Spleen (tissue), 11 donors: ENCODE results near the gene LCN10. TPM values are rescaled to one million over a fixed set of nuclear protein-coding genes. Genes with fewer than 3 reads are reported as not detected.

ENCODE experiments used
- DNase-seq: peaks from one replicate; pipeline ENCODE4 v3.0.0-alpha.2; 2020
- H3K27ac ChIP-seq, 8 donors: fragments of 200-600 bp; sonication (generic) in 7 of 8; 1 replicate in 4 of 8; 2 replicates in 4 of 8; pipeline versions ENCODE4 v1.5.0 to v1.8.0; 2016 to 2021; ENCODE audit warnings: inconsistent platforms in 4 of 8, mild to moderate bottlenecking in 4 of 8, moderate library complexity in 1 of 8
- H3K27me3 ChIP-seq, 7 donors: fragments of 200-600 bp; sonication (generic) in 6 of 7; replicated peaks in 1 of 7; 1 replicate in 4 of 7; 2 replicates in 3 of 7; pipeline versions ENCODE4 v1.5.0 to v1.8.0; 2016 to 2021; ENCODE audit warnings: inconsistent platforms in 3 of 7, mild to moderate bottlenecking in 1 of 7
- H3K36me3 ChIP-seq, 6 donors: fragments of 200-600 bp; sonication (generic) in 5 of 6; 1 replicate in 4 of 6; 2 replicates in 2 of 6; pipeline versions ENCODE4 v1.5.0 to v1.8.0; 2016 to 2021; ENCODE audit warnings: inconsistent platforms in 2 of 6
- H3K4me1 ChIP-seq, 6 donors: fragments of 200-600 bp; sonication (generic) in 5 of 6; 1 replicate in 3 of 6; 2 replicates in 3 of 6; pipeline versions ENCODE4 v1.5.0 to v1.8.0; 2016 to 2021; ENCODE audit warnings: inconsistent platforms in 3 of 6
- H3K4me3 ChIP-seq, 8 donors: fragments of 200-600 bp; sonication (generic) in 7 of 8; 1 replicate in 4 of 8; 2 replicates in 4 of 8; pipeline versions ENCODE4 v1.5.0 to v1.8.0; 2016 to 2021; ENCODE audit warnings: inconsistent platforms in 4 of 8, mild to moderate bottlenecking in 4 of 8, moderate library complexity in 2 of 8
- H3K9me3 ChIP-seq, 8 donors: fragments of 200-600 bp; sonication (generic) in 7 of 8; 1 replicate in 4 of 8; 2 replicates in 4 of 8; pipeline versions ENCODE4 v1.5.0 to v1.8.0; 2016 to 2021; ENCODE audit warnings: inconsistent platforms in 4 of 8
- POLR2A ChIP-seq, 3 donors: fragments of 450-650 bp; IDR thresholded peaks; one replicate each; pipeline ENCODE4 v1.5.1; 2017; ENCODE audit warnings: antibody characterized with exemption in 3 of 3, mild to moderate bottlenecking in 1 of 3
- POLR2AphosphoS5 ChIP-seq, 3 donors: sonication (generic); formaldehyde crosslinking; IDR thresholded peaks; one replicate each; pipeline ENCODE4 v1.5.1; 2017; ENCODE audit warnings: antibody characterized with exemption in 3 of 3
- whole genome bisulfite sequencing, 5 donors: extraction: QIAGEN DNeasy Blood & Tissue Kit in 3 of 5; methylation state at CpG; one replicate each; pipeline versions ENCODE4 v1.1.5 to v1.1.7; 2013 to 2018; 5-methylcytosine and 5-hydroxymethylcytosine counted together
- intact Hi-C: fragments of 100-400 bp; cut with DNase I; formaldehyde crosslinking; loops from one replicate; pipeline ENCODE4 v1.15.0; 2023; ENCODE audit warnings: low total_unique reads
- polyA plus RNA-seq, 3 donors: library from polyadenylated mRNA; stranded (reverse); fragments of 200-250 nt; gene quantifications; one replicate each; pipeline ENCODE4 v1.2.1, GENCODE V29; 2013
- total RNA-seq, 7 donors: library from RNA; depleted of rRNA in 3 of 7; stranded (reverse); fragments of >200 nt in 3 of 7; fragmentation: NEBNext Ultra II Directional in 4 of 7; extraction: Animal tissue kit (Norgen Biotek cat#: 25700) in 4 of 7; gene quantifications; one replicate each; pipeline versions ENCODE4 v1.1.0 to v1.2.1, GENCODE V29; 2016 to 2021
- TF ChIP-seq, protein P1 (sequence below), 11 experiments: fragments of 200-600 bp in 7 of 11; fragments of 450-650 bp in 4 of 11; sonication (generic) in 4 of 11; IDR thresholded peaks in 8 of 11; conservative IDR thresholded peaks in 3 of 11; 1 replicate in 7 of 11; 2 replicates in 4 of 11; pipeline versions ENCODE4 v1.4.0 to v1.8.0; 2016 to 2021; ENCODE audit warnings: antibody characterized with exemption in 11 of 11, inconsistent platforms in 4 of 11, mild to moderate bottlenecking in 1 of 11
- donor health status: healthy with polysubstance abuse.
- donor health status: DM: no; HTN: no; CAD: no; lungs with moderate emphysema.
- donor health status: DM: no; HTN: no; CAD: no.
- donor health status: Bipolar disorder and iron deficiency.
- donor health status: healthy.
- donor health status: DM: no; HTN: no; CAD: no.
- donor health status: DM: yes; HTN: yes; CAD: no.

The LCN10 gene
- total and polyA plus RNA-seq, 10 donors: 7.2 to 41.3 (median 15.8) TPM

DNA sequence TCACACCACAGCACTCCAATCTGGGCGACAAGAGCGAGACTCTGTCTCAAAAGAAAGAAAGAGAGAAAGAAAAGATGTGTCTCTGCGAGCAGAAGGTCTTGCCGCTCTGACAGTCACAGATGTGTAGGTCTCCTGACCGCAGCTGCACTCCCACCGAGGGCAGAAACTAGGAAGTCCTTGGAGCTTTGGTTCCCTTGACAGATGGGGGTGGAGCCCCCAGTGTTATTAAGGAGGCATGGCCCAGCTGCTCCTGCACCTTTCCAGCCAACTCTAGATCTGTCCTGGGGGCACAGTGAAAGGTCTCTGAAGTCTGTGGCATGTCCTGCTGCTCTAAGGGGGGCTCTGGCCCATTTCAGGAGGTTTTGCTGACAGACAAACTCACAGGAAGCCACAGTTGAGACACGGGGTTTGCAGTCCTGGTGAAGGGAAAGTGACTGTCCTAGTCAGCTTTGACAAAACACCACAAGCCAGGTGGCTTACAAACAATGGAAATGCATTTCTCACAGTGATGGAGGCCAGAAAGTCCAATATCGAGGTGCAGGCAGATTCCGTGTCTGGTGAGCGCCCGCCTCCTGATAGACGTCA is 39.4 kb downstream of the LCN10 start:
- Histone ChIP-seq H3K27ac (no peak overlapping the region), H3K4me3 (no peak overlapping the region), H3K4me1 (peaks cover 13 to 62% (median 37%) of the 10 kb centered on the region in 6 donors), H3K27me3 (peaks cover 0 to 28% (median 0%) of the 10 kb centered on the region in 7 donors), H3K9me3 (no peaks in the 10 kb centered on the region), H3K36me3 (no peaks in the 10 kb centered on the region)
- TF ChIP-seq, protein P1, sequence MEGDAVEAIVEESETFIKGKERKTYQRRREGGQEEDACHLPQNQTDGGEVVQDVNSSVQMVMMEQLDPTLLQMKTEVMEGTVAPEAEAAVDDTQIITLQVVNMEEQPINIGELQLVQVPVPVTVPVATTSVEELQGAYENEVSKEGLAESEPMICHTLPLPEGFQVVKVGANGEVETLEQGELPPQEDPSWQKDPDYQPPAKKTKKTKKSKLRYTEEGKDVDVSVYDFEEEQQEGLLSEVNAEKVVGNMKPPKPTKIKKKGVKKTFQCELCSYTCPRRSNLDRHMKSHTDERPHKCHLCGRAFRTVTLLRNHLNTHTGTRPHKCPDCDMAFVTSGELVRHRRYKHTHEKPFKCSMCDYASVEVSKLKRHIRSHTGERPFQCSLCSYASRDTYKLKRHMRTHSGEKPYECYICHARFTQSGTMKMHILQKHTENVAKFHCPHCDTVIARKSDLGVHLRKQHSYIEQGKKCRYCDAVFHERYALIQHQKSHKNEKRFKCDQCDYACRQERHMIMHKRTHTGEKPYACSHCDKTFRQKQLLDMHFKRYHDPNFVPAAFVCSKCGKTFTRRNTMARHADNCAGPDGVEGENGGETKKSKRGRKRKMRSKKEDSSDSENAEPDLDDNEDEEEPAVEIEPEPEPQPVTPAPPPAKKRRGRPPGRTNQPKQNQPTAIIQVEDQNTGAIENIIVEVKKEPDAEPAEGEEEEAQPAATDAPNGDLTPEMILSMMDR (IDR thresholded peaks at IDR 0.05 in 8 of 11, conservative IDR thresholded peaks at IDR 0.05 in 3 of 11): no peak
- peak in 1 of 3 donors; percentile 37 for TF ChIP-seq POLR2AphosphoS5 (IDR thresholded peaks at IDR 0.05)
- no peak for TF ChIP-seq POLR2A (IDR thresholded peaks at IDR 0.05)
- no peak for DNase-seq
- intact Hi-C loops: no loop called here
- 49 to 60% (median 57%) methylated on average over 11 to 12 of the region's 12 CpGs for WGBS, 5 donors

DNA sequence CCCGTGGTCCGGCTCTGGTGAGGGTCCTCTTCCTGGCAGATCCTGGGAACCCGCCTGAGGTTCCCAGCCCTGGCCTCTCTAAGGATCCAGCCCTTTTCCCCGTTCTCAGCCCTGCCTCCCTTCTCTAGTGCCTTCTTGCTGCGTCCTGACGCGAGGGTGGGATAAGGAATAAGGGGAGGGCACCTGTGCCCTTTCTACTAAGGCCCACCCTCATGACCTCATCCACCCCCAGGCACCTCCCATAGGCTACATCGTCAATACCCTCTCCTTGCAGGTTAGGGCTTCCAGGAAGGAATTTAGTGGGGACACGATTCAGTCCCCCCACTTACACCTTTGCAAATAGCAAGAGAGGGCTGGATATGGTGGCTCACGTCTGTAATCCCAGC is 41.1 kb downstream of the LCN10 start:
- H3K4me1 ChIP-seq: peaks cover 13 to 76% (median 46%) of the 10 kb centered on the region in 6 donors
- no peaks in the 10 kb centered on the region for H3K36me3 ChIP-seq
- no peaks in the 10 kb centered on the region for H3K9me3 ChIP-seq
- peak overlapping the region in 4 of 8 donors; percentile 32 to 69 (median 44) for H3K27ac ChIP-seq
- peak overlapping the region in 1 of 8 donors; percentile 51 for H3K4me3 ChIP-seq
- WGBS, 5 donors: 27 to 47% (median 34%) methylated on average over 10 of the region's 10 CpGs
- H3K27me3 ChIP-seq: peaks cover 0 to 37% (median 8%) of the 10 kb centered on the region in 7 donors
- DNase-seq: no peak
- intact Hi-C loops: no loop called here
- no peak for TF ChIP-seq POLR2A (IDR thresholded peaks at IDR 0.05)
- no peak for TF ChIP-seq POLR2AphosphoS5 (IDR thresholded peaks at IDR 0.05)
- TF ChIP-seq, protein P1 (IDR thresholded peaks at IDR 0.05 in 8 of 11, conservative IDR thresholded peaks at IDR 0.05 in 3 of 11): no peak

DNA sequence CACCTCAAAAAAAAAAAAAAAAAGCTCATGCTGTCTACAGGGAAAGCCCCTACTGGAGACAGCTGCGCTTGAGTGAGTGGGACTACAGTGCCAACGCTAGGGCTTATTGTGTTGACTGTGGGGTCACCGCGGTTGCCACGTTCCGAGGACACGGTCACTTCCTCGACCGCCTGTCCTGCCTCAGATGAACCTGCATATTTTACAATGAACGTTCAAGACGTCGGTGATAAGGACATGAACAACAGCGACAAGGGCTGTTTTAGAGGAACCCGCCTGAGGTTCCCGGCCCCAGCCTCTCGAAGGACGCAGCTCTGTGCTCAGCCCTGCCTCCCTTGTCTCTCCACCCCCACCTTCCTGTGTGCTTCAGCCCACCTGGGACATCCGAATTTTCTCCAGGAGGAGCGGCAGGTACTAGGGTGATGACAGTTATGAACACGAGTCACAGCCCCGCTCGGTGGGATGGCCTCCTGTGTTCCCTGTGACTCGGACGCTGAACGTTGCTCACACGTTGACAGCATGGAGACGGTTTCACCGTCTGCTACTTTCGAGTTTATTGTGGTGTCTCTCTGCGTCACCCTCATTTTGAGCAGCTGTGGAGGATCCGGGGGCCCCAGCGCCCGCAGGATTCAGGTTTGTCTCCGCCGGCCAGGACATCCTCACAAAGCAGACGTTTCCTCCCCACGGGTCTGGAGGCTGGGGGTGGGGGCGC is 41.6 kb downstream of the LCN10 start:
- WGBS, 5 donors: 2 to 10% (median 4%) methylated on average over 34 to 38 of the region's 38 CpGs
- intact Hi-C loops: no loop called here
- Histone ChIP-seq H3K9me3 (no peaks in the 10 kb centered on the region), H3K4me1 (peaks cover 13 to 81% (median 49%) of the 10 kb centered on the region in 6 donors), H3K36me3 (no peaks in the 10 kb centered on the region), H3K4me3 (peak overlapping the region in 5 of 8 donors; percentile 2 to 51 (median 11)), H3K27ac (peak overlapping the region in 4 of 8 donors; percentile 32 to 69 (median 44)), H3K27me3 (peaks cover 0 to 42% (median 8%) of the 10 kb centered on the region in 7 donors)
- TF ChIP-seq POLR2AphosphoS5 (IDR thresholded peaks at IDR 0.05): peak; percentile 44 to 48 (median 45)
- no peak for TF ChIP-seq POLR2A (IDR thresholded peaks at IDR 0.05)
- TF ChIP-seq, protein P1 (IDR thresholded peaks at IDR 0.05 in 8 of 11, conservative IDR thresholded peaks at IDR 0.05 in 3 of 11): peak in 1 of 11 experiments; percentile 4
- peak; percentile 85 for DNase-seq

DNA sequence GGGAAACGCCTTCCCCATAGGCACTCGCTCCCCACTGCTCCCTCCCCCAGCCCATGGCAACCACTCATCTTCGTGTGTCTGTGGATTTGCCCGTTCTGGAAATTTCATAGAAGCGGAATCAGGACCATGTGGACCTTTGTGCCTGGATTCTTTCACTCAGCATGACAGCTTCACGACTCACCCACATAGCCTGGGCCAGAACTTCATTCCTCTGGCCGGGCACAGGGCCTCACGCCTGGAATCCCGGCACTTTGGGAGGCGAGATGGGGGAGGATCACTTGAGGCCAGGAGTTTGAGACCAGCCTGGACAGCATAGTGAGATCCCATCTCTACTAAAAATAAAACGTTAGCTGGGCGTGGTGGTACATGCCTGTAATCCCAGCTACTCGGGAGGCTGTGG is 42.4 kb downstream of the LCN10 start:
- Histone ChIP-seq H3K36me3 (no peaks in the 10 kb centered on the region), H3K4me1 (peaks cover 13 to 84% (median 53%) of the 10 kb centered on the region in 6 donors), H3K27me3 (peaks cover 0 to 50% (median 8%) of the 10 kb centered on the region in 7 donors), H3K4me3 (no peak overlapping the region), H3K27ac (no peak overlapping the region), H3K9me3 (no peaks in the 10 kb centered on the region)
- TF ChIP-seq POLR2AphosphoS5 (IDR thresholded peaks at IDR 0.05): no peak
- TF ChIP-seq POLR2A (IDR thresholded peaks at IDR 0.05): no peak
- TF ChIP-seq, protein P1 (IDR thresholded peaks at IDR 0.05 in 8 of 11, conservative IDR thresholded peaks at IDR 0.05 in 3 of 11): no peak
- no peak for DNase-seq
- intact Hi-C loops: no loop called here
- WGBS, 5 donors: 75 to 91% (median 78%) methylated on average over 13 of the region's 13 CpGs
